HG02840 (cell line): ENCODE results near the gene C4A.
"Not testable (repeated sequence)": the region's sequence is repeated elsewhere in the genome, so short reads cannot be mapped to it uniquely, and the experiment has no call there.

Experiments used
- ATAC-seq: cut with Tn5 transposase; IDR thresholded peaks from one replicate; pipeline ENCODE4 v1.9.1; 2021; ENCODE audit warnings: mild to moderate bottlenecking, moderate library complexity, moderate number of reproducible peaks; ENCODE audit not compliant: unreplicated experiment, low FRiP score

C4A gene

GRCh38 chr6:32047084-32047478 lies 65.2 kb downstream of the C4A start:
- ATAC-seq = no peak

- ATAC-seq = no peak
Observed at GRCh38 chr6:32047539-32047854, 65.6 kb downstream of the C4A start.

- ATAC-seq = no peak
Observed at GRCh38 chr6:32047855-32048766, 66.3 kb downstream of the C4A start.

- ATAC-seq = not testable (repeated sequence)
Observed at GRCh38 chr6:32049149-32049548, 67.3 kb downstream of the C4A start.

- ATAC-seq = not testable (repeated sequence)
Observed at GRCh38 chr6:32049736-32050135, 67.9 kb downstream of the C4A start.

- no peak for ATAC-seq
Observed at GRCh38 chr6:32050562-32050961, 68.7 kb downstream of the C4A start.
